Measurements from ENCODE around the gene RDH5.

GRCh38 chr12:55675666-55676065 is 44.5 kb upstream of the RDH5 start:
- TF ChIP-seq CTCF (IDR thresholded peaks at IDR 0.05) (no peak), POLR2AphosphoS5 (IDR thresholded peaks at IDR 0.05) (no peak), EP300 (IDR thresholded peaks at IDR 0.05) (no peak), POLR2A (IDR thresholded peaks at IDR 0.05; ENCODE audit: low read depth) (no peak)
